Astrocyte (in vitro differentiated cells and primary cell): Measurements from ENCODE around the gene RAMP2.

Experiments
- EZH2 ChIP-seq: IDR thresholded peaks from 2 replicates; pipeline ENCODE4 v1.6.1; 2012; ENCODE audit warnings: mild to moderate bottlenecking, low read length, inconsistent platforms; ENCODE audit not compliant: insufficient read depth
- TF ChIP-seq, protein P1 (sequence below): IDR thresholded peaks from 2 replicates; pipeline ENCODE4 v1.5.1; 2011; ENCODE audit warnings: low read depth, mild to moderate bottlenecking, inconsistent platforms, low read length, moderate library complexity; ENCODE audit not compliant: insufficient read depth

- no peak for TF ChIP-seq EZH2
- TF ChIP-seq, protein P1, sequence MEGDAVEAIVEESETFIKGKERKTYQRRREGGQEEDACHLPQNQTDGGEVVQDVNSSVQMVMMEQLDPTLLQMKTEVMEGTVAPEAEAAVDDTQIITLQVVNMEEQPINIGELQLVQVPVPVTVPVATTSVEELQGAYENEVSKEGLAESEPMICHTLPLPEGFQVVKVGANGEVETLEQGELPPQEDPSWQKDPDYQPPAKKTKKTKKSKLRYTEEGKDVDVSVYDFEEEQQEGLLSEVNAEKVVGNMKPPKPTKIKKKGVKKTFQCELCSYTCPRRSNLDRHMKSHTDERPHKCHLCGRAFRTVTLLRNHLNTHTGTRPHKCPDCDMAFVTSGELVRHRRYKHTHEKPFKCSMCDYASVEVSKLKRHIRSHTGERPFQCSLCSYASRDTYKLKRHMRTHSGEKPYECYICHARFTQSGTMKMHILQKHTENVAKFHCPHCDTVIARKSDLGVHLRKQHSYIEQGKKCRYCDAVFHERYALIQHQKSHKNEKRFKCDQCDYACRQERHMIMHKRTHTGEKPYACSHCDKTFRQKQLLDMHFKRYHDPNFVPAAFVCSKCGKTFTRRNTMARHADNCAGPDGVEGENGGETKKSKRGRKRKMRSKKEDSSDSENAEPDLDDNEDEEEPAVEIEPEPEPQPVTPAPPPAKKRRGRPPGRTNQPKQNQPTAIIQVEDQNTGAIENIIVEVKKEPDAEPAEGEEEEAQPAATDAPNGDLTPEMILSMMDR: no peak
Observed at GRCh38 chr17:42750739-42751344, 10.2 kb upstream of the RAMP2 start.
